Measurements from ENCODE around the gene BET1L. TPM values are rescaled to one million over a fixed set of nuclear protein-coding genes. Genes with fewer than 3 reads are reported as not detected.

The BET1L gene, protein sequence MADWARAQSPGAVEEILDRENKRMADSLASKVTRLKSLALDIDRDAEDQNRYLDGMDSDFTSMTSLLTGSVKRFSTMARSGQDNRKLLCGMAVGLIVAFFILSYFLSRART
- 15.4 and 17.0 TPM in 2 replicates for total RNA-seq

DNA sequence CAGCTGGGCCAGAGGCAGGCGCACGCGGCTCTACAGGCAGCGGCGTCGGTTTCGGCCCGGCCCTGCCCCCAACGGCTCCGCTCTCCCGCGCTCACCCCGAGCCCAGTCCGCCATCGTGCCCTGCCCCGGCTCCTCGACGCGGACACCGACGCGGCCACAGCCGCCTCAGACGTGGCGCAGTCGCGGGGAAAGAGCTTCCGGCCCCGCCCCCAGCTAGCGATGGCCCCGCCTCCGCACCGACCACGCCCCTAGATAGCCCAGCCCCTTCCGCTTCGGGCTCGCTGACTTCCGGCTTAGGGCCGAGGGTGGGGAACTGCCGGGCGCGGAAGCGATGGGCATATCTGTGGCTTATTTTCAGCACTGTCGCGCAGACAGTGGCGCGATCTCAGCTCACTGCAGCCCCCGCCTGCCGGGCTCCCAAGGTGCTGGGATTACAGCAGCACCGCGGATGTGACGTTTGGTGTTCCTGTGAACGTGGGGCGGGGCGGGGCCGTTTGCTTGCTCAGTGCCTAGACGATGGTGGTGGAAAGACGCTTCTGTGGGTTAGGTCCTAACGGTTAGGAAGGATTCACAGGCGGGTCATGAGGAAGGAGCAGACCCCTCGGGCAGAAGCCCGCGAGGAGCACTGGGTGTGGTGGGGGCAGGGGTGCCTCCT lies at the start of gene BET1L, which contains the start of gene RIC8A:
Gene BET1L, minus strand, starts transcription at position 192 of the 655 bp plus-strand sequence. Its CDS starts 78 bp downstream, at position 114.
Gene RIC8A, plus strand, starts transcription at position 501 of the 655 bp plus-strand sequence. CDS start 1,147 bp downstream, outside the sequence.

DNA sequence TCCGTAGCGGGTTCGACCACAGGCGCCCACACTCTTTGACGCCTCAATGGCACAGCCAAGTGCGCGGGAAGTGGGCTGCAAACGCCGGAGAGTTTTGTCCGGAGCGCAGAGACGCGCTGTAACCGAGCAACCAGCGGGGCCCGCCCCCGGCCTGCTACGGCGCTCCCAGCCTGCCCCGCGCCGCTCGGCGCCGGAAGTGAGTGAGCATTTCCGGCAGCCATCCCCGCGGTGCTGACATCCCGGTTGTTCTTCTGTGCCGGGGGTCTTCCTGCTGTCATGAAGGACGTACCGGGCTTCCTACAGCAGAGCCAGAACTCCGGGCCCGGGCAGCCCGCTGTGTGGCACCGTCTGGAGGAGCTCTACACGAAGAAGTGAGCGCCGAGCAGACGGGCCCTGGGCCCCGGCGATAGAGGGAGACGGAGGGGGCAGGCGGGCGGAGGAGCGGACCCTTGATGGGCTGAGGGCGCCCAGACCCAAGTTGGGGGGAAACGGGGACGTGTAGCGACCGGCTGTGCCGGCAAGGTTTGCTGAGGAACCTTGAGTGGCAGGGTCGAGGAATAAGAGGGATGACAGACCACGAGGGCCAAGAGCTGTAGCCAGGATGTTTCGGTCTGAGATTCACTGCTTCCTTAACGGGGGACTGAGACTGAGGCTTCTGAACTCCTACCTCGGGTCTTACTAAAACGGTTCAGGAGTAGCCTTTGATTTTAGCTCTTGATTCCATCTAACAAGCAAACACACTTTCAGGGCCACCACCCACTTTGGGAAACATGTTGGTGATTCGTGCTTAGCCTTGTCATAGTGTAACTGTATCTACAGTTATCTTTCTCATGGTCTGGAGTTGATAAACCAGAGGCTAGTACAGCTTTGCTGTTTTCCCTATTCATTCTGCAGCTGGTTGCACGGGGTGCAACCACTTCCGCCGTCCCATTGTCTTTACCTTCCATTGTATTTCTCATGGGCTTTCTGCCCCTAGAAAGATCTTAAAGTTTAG lies 29.9 kb upstream of the BET1L start, which contains the start of gene PSMD13:
Gene PSMD13, plus strand, starts transcription at position 203 of the 994 bp plus-strand sequence. Its CDS starts 74 bp downstream, at position 277.

DNA sequence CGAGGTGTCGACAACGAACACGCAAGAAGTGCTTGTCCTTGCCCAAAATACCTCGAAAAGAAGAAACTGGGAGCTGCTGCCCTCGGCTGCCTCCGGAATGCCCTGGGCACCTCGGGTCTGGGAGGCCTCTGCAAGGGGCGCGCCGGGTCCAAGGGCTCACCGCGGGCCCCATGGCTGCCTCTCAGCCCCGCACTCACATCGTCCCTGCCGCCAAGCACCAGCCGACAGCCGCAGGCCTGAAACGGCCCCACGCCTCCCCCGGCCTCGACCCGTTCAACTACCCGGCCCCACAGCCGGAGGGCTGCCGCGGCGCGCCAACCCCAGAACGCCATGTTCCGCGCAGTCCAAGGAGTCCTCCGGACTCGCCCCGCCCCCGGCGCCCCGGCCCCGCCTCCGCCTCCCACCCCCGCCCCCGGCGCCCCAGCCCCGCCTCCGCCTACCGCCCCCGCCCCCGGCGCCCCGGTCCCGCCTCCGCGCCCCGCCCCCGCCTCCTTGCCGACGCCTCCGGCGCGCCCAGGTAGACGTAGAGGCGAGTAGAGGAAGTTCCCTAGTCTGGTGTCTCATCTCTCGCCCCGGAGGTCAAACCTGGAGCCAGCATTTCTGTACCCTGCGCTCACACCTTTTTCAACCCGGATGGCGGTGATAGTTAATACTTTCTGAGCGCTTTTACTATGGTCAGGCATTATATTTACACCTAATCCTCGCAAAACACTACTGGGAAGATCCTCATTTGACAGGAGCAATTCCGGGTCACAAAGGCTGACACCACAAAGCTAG lies 29.0 kb upstream of the BET1L start, which contains the start of gene SIRT3:
Gene SIRT3, minus strand, starts transcription at position 346 of the 777 bp plus-strand sequence. Its CDS starts 14 bp downstream, at position 332.

DNA sequence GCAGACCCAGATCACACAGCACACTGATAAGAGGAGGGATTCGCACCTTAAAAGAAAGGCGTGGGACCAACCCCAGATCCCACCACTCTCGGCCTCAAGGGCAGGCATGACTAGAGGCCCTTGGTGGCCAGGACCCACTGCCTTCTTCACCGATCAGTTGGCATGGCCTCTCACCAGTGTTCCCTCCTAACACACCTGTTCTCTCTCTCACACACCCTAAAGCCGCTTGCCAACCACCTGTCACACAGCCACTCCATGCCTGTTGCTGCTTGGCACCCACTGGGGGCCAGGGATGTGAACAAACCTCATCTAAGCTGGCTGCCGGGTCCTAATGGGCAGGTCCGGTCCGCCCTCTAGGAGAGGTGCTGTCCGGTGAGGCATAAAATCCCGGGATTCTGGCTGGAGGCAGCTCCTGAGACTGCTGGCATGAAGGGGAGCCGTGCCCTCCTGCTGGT lies 14.5 kb downstream of the BET1L start, which contains the start of gene SCGB1C1:
Gene SCGB1C1, plus strand, starts transcription at position 405 of the 455 bp plus-strand sequence. Its CDS starts 22 bp downstream, at position 427.

Other genes starting within 250 kb of the BET1L start
- gene SCGB1C1, start 14.3 kb downstream of the BET1L start, total RNA-seq = not detected in 2 replicates
- gene RIC8A, start 309 bp upstream of the BET1L start, total RNA-seq = 109 and 164 TPM in 2 replicates
- gene SIRT3, start 28.9 kb upstream of the BET1L start, total RNA-seq = 6.3 and 8.7 TPM in 2 replicates
- 204 and 227 TPM in 2 replicates for gene PSMD13, start 29.6 kb upstream of the BET1L start, total RNA-seq
- gene NLRP6, start 71.0 kb upstream of the BET1L start, total RNA-seq = not detected in 2 replicates
- gene PGGHG, start 81.7 kb upstream of the BET1L start, total RNA-seq = 7.1 and 8.0 TPM in 2 replicates
- gene IFITM5, start 92.1 kb upstream of the BET1L start, total RNA-seq = not detected in 2 replicates
- 230 and 259 TPM in 2 replicates for gene IFITM2, start 100.4 kb upstream of the BET1L start, total RNA-seq
- 47.6 and 56.4 TPM in 2 replicates for gene IFITM1, start 106.6 kb upstream of the BET1L start, total RNA-seq
- 288 and 289 TPM in 2 replicates for gene IFITM3, start 113.5 kb upstream of the BET1L start, total RNA-seq
- 0.05 TPM in 1 of 2 replicates, not detected in the other for gene B4GALNT4, start 162.1 kb upstream of the BET1L start, total RNA-seq
- 1.6 and 2.6 TPM in 2 replicates for gene PKP3, start 186.8 kb upstream of the BET1L start, total RNA-seq
- 48.3 and 58.3 TPM in 2 replicates for gene SIGIRR, start 207.6 kb upstream of the BET1L start, total RNA-seq
- 0.20 and 0.89 TPM in 2 replicates for gene ANO9, start 234.6 kb upstream of the BET1L start, total RNA-seq
- gene PTDSS2, start 242.9 kb upstream of the BET1L start, total RNA-seq = 33.6 and 52.3 TPM in 2 replicates